ENCODE measurements around the gene TMEM233.

Gene TMEM233

GRCh38 chr12:119593578-119594398 is at the start of gene TMEM233:
Gene TMEM233, plus strand, starts transcription at chr12:119593774. Its CDS starts 75 bp downstream, at chr12:119593849.
- DNase-seq, result peak; percentile 6

GRCh38 chr12:119544765-119545625 is 48.6 kb upstream of the TMEM233 start:
- peak; percentile 20 for DNase-seq

DNA sequence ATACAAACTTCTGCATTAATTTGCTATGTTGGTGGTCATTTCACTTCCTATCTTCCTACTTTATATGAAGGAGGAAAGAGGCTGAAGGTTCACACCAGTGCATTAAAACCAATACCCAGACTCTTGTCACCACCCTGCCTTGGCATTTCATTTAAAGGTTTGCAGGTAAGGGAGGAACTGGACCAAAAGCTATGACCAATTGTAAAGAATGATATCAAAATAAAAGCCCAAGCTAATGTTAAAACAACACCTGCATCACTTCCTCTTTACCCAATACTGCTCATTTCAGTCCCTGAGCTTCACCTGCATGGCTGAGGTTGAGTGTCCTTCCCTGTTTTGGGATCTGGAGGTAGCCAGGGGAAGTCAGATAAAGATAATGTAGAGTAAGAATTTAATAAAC is 47.2 kb upstream of the TMEM233 start:
- no peak for DNase-seq

DNA sequence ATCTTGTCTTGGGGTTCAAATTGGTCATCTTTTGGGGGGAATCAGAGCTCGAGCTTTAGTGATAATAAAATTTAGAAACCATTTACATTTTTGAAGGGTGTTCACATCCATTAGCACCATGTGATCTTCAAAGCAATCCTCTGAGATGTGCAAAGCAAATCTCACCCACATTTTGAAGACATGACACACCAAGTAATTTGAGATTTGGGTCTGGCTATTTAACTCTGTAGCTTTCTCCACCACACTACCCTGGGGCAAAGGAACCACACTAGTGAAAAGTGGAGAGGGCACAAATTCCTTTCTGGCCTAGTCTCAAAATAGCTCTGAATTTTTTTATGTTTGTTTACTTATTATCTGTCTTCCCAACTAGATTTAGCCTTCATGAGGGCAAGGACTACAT is 46.6 kb upstream of the TMEM233 start:
- no peak for DNase-seq

- DNase-seq, result no peak
These were observed 36.7 kb upstream of the TMEM233 start for GRCh38 chr12:119556854-119557253.

GRCh38 chr12:119565404-119565803 is 28.2 kb upstream of the TMEM233 start:
- no peak for DNase-seq

DNA sequence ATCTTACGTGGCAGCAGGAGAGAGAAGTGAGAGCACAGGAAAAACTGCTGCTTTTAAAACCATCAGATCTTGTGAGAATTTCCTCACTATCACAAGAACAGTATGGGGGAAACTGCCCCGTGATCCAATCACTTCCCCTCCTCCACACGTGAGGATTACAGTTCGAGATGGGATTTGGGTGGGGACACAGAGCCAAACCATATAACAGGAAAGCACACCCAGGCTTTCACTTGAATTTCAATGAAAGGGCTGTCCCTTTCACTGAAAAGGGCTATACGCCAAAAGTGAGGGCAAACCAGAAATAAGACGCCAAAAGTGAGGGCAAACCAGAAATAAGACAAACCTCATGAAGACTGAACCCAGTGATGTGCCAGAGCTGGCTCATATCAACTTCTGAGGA is 22.8 kb upstream of the TMEM233 start:
- DNase-seq, result no peak

DNA sequence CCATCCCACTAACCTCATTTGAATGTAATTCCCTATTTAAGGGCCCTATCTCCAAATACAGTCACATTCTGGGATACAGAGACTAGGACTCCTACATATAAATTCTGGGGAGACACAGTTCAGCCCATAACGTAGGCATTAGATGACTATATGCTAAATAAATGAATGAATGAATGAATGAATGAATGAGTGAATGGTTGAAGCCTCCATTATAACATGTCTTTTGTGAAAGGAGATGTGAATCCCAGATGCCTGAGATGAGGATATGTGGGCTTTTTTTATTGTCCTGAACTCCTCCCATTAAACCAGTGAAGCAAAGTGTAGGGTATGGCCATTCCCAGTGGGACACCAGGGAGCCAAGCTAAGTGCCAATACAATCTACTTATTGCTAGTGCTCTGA is 20.5 kb upstream of the TMEM233 start:
- no peak for DNase-seq

GRCh38 chr12:119574255-119574654 is 19.3 kb upstream of the TMEM233 start:
- no peak for DNase-seq

- no peak for DNase-seq
These were observed 17.3 kb upstream of the TMEM233 start for GRCh38 chr12:119576118-119576810.

- DNase-seq, result no peak
These were observed 16.7 kb upstream of the TMEM233 start for GRCh38 chr12:119576915-119577314.

DNA sequence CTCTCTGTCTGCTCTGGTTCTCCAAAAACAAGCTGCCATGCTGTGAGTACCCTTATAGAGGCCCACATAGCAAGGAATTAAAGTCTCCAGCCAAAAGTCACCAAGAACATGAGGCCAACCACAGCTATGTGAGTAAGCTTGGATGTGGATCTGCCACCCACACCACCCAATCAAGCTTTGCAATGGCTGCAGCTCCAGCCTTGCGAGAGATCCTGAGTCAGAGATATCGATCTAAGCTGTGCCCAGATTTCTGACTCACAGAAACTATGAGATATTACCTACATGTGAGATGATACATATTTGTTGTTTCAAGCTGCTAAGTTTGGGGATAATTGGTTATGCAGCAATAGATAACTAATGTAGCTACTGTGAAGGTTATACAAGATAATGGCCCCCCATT is 15.5 kb upstream of the TMEM233 start:
- DNase-seq, result no peak

DNA sequence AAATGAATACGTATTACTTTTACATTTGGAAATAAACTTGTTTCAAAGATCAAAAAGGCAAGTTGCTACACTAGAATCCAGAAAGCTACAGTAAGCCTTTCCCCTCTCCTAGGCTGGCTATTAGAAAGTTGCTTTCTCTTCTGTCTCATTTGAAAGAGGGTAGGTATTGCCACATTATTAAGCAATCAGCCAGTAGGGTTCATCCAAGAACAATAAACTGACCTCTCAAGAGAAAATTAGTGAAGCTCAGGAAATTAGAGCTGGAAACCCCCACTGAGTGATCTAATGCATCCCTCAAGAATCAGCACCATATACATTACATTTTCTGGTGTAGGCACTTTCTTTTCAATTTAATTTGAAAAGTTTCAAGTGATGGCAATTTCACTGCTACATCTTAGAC is 4.5 kb upstream of the TMEM233 start:
- DNase-seq, result no peak

DNA sequence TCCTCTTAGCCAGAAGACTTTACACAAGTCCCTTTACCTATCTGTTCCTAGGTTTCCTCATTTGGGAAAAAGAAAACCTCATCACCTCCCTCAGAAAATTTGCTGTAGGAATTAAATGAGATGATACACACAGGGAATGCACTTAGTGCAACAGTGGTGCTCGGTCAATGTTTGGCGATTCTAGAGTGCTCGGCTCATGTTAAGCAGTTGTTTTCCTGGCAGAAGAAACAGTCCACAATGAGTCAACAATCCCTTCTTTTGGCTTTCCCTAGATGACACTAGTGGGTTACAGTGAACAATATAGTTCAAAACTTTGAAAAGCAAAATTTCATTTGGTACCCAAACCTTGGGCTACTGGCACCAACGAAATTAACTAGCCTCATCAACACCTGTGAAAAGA is 3.9 kb upstream of the TMEM233 start:
- DNase-seq, result no peak

DNA sequence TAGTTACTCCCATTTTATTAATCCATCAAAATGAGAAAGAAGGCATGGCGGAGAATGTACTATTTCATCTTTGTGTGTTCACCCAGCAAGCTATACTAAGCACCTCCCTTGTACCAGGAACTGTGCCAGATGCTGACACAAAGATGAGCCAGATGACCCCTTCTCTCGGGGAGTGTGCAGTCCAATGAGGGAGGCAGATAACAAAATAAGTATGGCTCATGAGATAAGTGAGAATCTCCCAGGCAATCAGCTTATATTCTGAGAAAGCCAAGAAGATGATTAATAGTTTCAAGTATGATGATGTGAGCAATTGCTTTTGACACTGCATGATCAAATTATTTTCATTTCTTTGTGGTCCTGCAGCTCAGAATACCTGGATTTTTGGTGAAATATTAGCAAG is 1.3 kb upstream of the TMEM233 start:
- no peak for DNase-seq

DNA sequence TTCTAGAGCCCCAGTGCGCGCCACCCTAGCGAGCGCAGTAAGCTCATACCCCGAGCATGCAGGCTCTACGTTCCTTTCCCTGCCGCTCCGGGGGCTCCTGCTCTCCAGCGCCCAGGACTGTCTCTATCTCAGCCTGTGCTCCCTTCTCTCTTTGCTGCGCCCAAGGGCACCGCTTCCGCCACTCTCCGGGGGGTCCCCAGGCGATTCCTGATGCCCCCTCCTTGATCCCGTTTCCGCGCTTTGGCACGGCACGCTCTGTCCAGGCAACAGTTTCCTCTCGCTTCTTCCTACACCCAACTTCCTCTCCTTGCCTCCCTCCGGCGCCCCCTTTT is 791 bp downstream of the TMEM233 start:
- DNase-seq, result no peak

GRCh38 chr12:119594772-119595445 is 1.3 kb downstream of the TMEM233 start:
- no peak for DNase-seq

DNA sequence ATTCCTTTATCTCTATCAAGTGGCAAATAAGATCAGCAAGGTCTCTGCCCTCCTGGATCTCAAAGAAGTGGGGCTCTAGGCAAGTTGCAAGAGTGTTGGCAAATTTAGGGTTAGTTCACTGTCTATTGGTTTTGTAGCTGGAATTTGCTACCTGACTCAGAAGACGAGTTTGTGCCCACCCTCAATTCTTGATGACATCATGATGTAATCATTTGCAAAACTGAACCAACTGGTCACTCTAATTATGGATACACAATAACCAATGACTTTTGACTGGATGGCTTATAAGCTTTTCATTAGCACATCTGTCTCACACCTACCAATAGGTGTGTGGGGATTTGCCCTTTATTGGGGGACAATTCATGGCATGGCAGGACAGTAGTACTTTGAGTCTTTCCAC is 4.6 kb downstream of the TMEM233 start:
- DNase-seq, result no peak

- no peak for DNase-seq
These were observed 8.5 kb downstream of the TMEM233 start for GRCh38 chr12:119601877-119602733.

GRCh38 chr12:119602734-119603094 is 9.1 kb downstream of the TMEM233 start:
- DNase-seq, result no peak

GRCh38 chr12:119603767-119604166 is 10.2 kb downstream of the TMEM233 start:
- no peak for DNase-seq

DNA sequence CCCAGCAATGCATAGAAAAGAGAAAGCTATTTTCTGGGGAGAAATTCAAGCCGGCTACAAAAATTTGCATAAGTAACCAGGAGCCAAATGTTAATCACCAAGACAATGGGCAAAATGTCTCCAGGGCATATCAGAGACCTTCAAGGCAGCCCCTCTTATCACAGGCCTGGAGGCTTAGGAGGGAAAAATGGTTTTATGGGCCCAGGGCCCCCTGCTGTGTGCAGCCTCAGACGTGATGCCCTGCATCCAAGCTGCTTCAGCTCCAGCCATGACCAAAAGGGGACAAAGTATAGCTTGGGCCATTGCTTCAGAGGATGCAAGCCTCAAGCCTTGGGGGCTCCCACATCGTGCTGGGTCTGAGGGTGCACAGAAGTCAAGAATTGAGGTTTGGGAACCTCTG is 15.8 kb downstream of the TMEM233 start:
- no peak for DNase-seq
